Central memory CD8-positive, alpha-beta T cell (primary cell): Measurements from ENCODE around the gene TNP2.

ENCODE experiments used
- ATAC-seq: fragments of 150-1000 bp; cut with Tn5 transposase; replicated peaks from 2 replicates; pipeline ENCODE4 v1.10.0; 2022; ENCODE audit warnings: mild to moderate bottlenecking, moderate FRiP score, moderate number of reproducible peaks; ENCODE audit not compliant: poor library complexity, severe bottlenecking; ENCODE audit errors: extremely low read depth
- DNase-seq, 2 donors: peaks; one replicate each; pipeline ENCODE4 v3.0.0; 2021; ENCODE audit warnings: low spot score in 2 of 2
- H3K27ac Mint-ChIP-seq: one replicate; pipeline ENCODE4 v1.8.0; 2022; ENCODE audit warnings: low read depth, mild to moderate bottlenecking, moderate library complexity, mixed read lengths
- H3K27me3 Mint-ChIP-seq: one replicate; pipeline ENCODE4 v1.8.0; 2022; ENCODE audit warnings: mixed read lengths
- H3K36me3 Mint-ChIP-seq: one replicate; pipeline ENCODE4 v1.8.0; 2022; ENCODE audit warnings: mild to moderate bottlenecking, moderate library complexity, mixed read lengths; ENCODE audit not compliant: insufficient read depth
- H3K4me1 Mint-ChIP-seq: one replicate; pipeline ENCODE4 v1.8.0; 2022; ENCODE audit warnings: mixed read lengths
- H3K4me3 Mint-ChIP-seq: one replicate; pipeline ENCODE4 v1.8.0; 2022; ENCODE audit warnings: mild to moderate bottlenecking, moderate library complexity, mixed read lengths
- H3K9me3 Mint-ChIP-seq: one replicate; pipeline ENCODE4 v1.8.0; 2022; ENCODE audit warnings: mixed read lengths

The TNP2 gene

DNA sequence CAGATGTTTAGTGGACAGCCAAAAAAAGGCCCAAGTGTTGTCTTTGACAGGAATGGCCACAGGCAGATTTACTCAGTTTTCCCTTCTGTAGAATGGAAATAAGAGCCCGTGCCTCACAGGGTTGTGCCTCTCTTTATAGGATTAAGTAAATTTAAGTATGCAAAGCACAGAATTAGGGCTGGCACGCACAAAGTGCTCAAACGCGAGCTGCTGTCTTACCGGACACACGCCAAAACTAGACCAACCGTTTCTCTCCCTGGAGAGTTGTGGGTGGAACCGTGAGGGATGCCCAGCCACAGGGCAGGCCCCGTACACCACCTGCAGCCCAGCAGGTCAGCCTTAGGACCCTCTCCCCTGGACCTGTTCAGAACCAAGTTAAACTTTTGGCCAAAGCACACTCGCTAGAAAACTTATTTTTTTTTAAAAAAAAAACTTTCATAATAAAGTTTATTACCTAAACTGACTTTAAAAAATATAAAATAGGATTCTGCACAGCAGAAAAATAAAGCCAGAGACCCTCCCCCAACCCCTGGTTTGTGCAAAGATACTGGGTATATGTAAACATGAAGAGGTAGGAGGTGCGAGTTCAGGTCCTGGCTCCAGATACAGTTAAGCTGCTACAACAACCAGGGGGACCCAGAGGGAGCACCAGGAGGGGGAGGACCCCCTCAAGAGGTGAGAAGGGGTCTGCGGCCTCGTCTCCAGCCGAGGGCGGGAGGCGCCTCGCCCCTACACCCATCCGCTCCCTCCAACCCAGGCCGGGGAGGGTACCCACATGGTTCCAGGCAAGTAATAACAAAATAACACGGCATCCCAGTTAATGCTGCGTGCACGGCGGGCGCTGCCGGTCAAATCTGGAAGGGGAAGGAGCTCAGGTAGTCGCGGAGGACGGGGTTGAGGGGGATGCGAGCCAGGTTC, 14.9 kb downstream of the TNP2 start:
- DNase-seq (no peak), ATAC-seq (no peak)
- peak overlapping the region; percentile 90 for H3K27ac Mint-ChIP-seq
- peaks cover 46% of the 10 kb centered on the region for H3K36me3 Mint-ChIP-seq
- peak overlapping the region; percentile 80 for H3K4me3 Mint-ChIP-seq
- H3K9me3 Mint-ChIP-seq: no peaks in the 10 kb centered on the region
- H3K4me1 Mint-ChIP-seq: peaks cover 56% of the 10 kb centered on the region
- H3K27me3 Mint-ChIP-seq: no peaks in the 10 kb centered on the region

- no peaks in the 10 kb centered on the region for H3K27me3 Mint-ChIP-seq
- H3K27ac Mint-ChIP-seq: peak overlapping the region; percentile 90
- ATAC-seq (no peak), DNase-seq (peak in 1 of 2 donors; percentile 42)
- peak overlapping the region; percentile 80 for H3K4me3 Mint-ChIP-seq
- H3K4me1 Mint-ChIP-seq: peaks cover 47% of the 10 kb centered on the region
- no peaks in the 10 kb centered on the region for H3K9me3 Mint-ChIP-seq
- peaks cover 47% of the 10 kb centered on the region for H3K36me3 Mint-ChIP-seq
Observed at GRCh38 chr16:11253009-11253994, 15.8 kb downstream of the TNP2 start.

- H3K9me3 Mint-ChIP-seq: no peaks in the 10 kb centered on the region
- H3K36me3 Mint-ChIP-seq: peaks cover 45% of the 10 kb centered on the region
- DNase-seq: no peak
- H3K27me3 Mint-ChIP-seq: no peaks in the 10 kb centered on the region
- no peak for ATAC-seq
- H3K27ac Mint-ChIP-seq: peak overlapping the region; percentile 95
- H3K4me1 Mint-ChIP-seq: peaks cover 44% of the 10 kb centered on the region
- H3K4me3 Mint-ChIP-seq: peak overlapping the region; percentile 80
Observed at GRCh38 chr16:11252482-11252931, 16.6 kb downstream of the TNP2 start.

- H3K4me1 Mint-ChIP-seq: peaks cover 38% of the 10 kb centered on the region
- ATAC-seq (peak; percentile 31), DNase-seq (peak; percentile 58 to 69)
- no peaks in the 10 kb centered on the region for H3K9me3 Mint-ChIP-seq
- no peaks in the 10 kb centered on the region for H3K27me3 Mint-ChIP-seq
- peaks cover 43% of the 10 kb centered on the region for H3K36me3 Mint-ChIP-seq
- H3K4me3 Mint-ChIP-seq: peak overlapping the region; percentile 80
- peak overlapping the region; percentile 95 for H3K27ac Mint-ChIP-seq
Observed at GRCh38 chr16:11251525-11252481, 17.3 kb downstream of the TNP2 start.

DNA sequence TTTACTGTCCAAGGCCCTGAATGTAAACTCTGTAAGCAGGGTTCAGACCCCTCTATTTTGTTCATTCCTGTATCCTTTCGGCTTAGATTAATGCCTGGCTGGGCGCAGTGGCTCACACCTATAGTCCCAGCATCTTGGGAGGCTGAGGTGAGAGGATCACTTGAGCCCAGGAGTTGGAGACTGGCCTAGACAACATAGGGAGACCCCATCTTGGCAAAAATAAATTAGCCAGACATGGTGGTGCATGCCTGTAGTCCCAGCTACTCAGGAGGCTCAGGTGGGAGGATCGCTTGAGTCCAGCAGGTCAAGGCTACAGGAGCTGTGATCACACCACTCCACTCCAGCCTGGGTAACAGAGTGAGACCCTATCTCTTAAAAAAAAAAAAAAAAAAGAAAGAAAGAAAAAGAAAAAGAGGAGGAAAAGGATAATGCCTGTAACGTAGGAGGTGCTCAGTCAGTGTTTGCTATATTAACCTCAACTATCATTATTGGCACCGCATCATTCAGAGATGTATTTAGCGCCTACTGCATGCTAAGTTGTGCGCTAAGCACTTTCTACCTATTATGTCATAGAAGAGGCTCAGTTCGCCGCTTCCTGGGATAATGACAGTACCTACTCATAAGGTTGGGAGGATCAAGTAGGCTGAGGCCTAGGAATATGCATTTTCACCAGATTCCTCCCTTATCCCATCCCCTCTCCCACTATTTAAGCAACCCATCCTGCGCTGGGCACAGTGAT, 18.2 kb downstream of the TNP2 start:
- Mint-ChIP-seq H3K4me3 (no peak overlapping the region), H3K27me3 (no peaks in the 10 kb centered on the region), H3K36me3 (peaks cover 36% of the 10 kb centered on the region), H3K27ac (peak overlapping the region; percentile 76), H3K9me3 (no peaks in the 10 kb centered on the region), H3K4me1 (peaks cover 38% of the 10 kb centered on the region)
- DNase-seq: no peak
- ATAC-seq: no peak

GRCh38 chr16:11250091-11250785, 18.9 kb downstream of the TNP2 start:
- ATAC-seq: no peak
- peaks cover 43% of the 10 kb centered on the region for H3K4me1 Mint-ChIP-seq
- no peak overlapping the region for H3K4me3 Mint-ChIP-seq
- no peaks in the 10 kb centered on the region for H3K27me3 Mint-ChIP-seq
- peak overlapping the region; percentile 76 for H3K27ac Mint-ChIP-seq
- peaks cover 33% of the 10 kb centered on the region for H3K36me3 Mint-ChIP-seq
- H3K9me3 Mint-ChIP-seq: no peaks in the 10 kb centered on the region
- DNase-seq: no peak

- Mint-ChIP-seq H3K9me3 (no peaks in the 10 kb centered on the region), H3K27me3 (no peaks in the 10 kb centered on the region), H3K27ac (no peak overlapping the region), H3K4me1 (peaks cover 42% of the 10 kb centered on the region), H3K36me3 (peaks cover 26% of the 10 kb centered on the region), H3K4me3 (no peak overlapping the region)
- ATAC-seq (no peak), DNase-seq (no peak)
Observed at GRCh38 chr16:11249233-11250061, 19.7 kb downstream of the TNP2 start.

- DNase-seq: no peak
- Mint-ChIP-seq H3K9me3 (no peaks in the 10 kb centered on the region), H3K27me3 (no peaks in the 10 kb centered on the region), H3K27ac (no peak overlapping the region), H3K4me3 (no peak overlapping the region), H3K4me1 (peaks cover 32% of the 10 kb centered on the region), H3K36me3 (peaks cover 18% of the 10 kb centered on the region)
- ATAC-seq: no peak
Observed at GRCh38 chr16:11248133-11248532, 21.0 kb downstream of the TNP2 start.

- no peak for ATAC-seq
- Mint-ChIP-seq H3K27ac (no peak overlapping the region), H3K9me3 (no peaks in the 10 kb centered on the region), H3K36me3 (peaks cover 7% of the 10 kb centered on the region), H3K27me3 (no peaks in the 10 kb centered on the region), H3K4me1 (peaks cover 15% of the 10 kb centered on the region), H3K4me3 (no peak overlapping the region)
- no peak for DNase-seq
Observed at GRCh38 chr16:11245988-11246387, 23.1 kb downstream of the TNP2 start.

GRCh38 chr16:11245222-11245737, 23.8 kb downstream of the TNP2 start:
- Mint-ChIP-seq H3K9me3 (no peaks in the 10 kb centered on the region), H3K4me3 (no peak overlapping the region), H3K4me1 (peaks cover 10% of the 10 kb centered on the region), H3K27ac (no peak overlapping the region), H3K36me3 (peaks cover 7% of the 10 kb centered on the region), H3K27me3 (no peaks in the 10 kb centered on the region)
- no peak for DNase-seq
- ATAC-seq: no peak
